ENCODE results near the gene GCA.

DNA sequence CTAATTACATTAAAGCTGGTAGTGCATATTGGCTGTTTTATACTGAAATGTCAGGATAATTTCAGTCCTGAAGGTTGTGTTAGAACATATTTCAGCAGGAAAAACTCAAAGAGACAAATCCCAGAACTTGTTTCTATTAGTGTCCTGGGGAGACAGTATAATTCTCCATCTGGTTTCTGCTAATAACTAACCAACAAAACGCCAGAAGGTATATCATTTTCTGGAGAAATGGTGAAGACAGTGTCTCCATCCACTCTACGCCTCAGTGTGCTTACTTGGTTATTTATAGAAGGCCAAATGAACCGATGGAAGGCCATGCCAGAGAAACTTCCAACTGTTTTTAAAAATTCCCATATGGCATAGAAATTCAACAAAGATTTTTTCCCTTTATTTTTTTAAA is 41.6 kb downstream of the GCA start:
- TF ChIP-seq YY1 (IDR thresholded peaks at IDR 0.05) (no peak), ATF3 (IDR thresholded peaks at IDR 0.05) (no peak), JUND (IDR thresholded peaks at IDR 0.05) (no peak), FOXA1 (IDR thresholded peaks at IDR 0.05) (no peak), EGR1 (IDR thresholded peaks at IDR 0.05; ENCODE audit: low read depth in 2 of 2) (no peak), RXRA (IDR thresholded peaks at IDR 0.05) (no peak), HNF4A (conservative IDR thresholded peaks at IDR 0.05) (no peak), NR2F2 (IDR thresholded peaks at IDR 0.05) (no peak), RAD21 (IDR thresholded peaks at IDR 0.05) (no peak)
- TF ChIP-seq, protein P1, sequence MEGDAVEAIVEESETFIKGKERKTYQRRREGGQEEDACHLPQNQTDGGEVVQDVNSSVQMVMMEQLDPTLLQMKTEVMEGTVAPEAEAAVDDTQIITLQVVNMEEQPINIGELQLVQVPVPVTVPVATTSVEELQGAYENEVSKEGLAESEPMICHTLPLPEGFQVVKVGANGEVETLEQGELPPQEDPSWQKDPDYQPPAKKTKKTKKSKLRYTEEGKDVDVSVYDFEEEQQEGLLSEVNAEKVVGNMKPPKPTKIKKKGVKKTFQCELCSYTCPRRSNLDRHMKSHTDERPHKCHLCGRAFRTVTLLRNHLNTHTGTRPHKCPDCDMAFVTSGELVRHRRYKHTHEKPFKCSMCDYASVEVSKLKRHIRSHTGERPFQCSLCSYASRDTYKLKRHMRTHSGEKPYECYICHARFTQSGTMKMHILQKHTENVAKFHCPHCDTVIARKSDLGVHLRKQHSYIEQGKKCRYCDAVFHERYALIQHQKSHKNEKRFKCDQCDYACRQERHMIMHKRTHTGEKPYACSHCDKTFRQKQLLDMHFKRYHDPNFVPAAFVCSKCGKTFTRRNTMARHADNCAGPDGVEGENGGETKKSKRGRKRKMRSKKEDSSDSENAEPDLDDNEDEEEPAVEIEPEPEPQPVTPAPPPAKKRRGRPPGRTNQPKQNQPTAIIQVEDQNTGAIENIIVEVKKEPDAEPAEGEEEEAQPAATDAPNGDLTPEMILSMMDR (IDR thresholded peaks at IDR 0.05; ENCODE audit: low read depth, low read length, missing input control), result no peak
- TF ChIP-seq, protein P2, sequence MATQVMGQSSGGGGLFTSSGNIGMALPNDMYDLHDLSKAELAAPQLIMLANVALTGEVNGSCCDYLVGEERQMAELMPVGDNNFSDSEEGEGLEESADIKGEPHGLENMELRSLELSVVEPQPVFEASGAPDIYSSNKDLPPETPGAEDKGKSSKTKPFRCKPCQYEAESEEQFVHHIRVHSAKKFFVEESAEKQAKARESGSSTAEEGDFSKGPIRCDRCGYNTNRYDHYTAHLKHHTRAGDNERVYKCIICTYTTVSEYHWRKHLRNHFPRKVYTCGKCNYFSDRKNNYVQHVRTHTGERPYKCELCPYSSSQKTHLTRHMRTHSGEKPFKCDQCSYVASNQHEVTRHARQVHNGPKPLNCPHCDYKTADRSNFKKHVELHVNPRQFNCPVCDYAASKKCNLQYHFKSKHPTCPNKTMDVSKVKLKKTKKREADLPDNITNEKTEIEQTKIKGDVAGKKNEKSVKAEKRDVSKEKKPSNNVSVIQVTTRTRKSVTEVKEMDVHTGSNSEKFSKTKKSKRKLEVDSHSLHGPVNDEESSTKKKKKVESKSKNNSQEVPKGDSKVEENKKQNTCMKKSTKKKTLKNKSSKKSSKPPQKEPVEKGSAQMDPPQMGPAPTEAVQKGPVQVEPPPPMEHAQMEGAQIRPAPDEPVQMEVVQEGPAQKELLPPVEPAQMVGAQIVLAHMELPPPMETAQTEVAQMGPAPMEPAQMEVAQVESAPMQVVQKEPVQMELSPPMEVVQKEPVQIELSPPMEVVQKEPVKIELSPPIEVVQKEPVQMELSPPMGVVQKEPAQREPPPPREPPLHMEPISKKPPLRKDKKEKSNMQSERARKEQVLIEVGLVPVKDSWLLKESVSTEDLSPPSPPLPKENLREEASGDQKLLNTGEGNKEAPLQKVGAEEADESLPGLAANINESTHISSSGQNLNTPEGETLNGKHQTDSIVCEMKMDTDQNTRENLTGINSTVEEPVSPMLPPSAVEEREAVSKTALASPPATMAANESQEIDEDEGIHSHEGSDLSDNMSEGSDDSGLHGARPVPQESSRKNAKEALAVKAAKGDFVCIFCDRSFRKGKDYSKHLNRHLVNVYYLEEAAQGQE (IDR thresholded peaks at IDR 0.05), result no peak
- TF ChIP-seq, protein P3, sequence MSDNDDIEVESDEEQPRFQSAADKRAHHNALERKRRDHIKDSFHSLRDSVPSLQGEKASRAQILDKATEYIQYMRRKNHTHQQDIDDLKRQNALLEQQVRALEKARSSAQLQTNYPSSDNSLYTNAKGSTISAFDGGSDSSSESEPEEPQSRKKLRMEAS (IDR thresholded peaks at IDR 0.05), result no peak
- TF ChIP-seq, protein P4, sequence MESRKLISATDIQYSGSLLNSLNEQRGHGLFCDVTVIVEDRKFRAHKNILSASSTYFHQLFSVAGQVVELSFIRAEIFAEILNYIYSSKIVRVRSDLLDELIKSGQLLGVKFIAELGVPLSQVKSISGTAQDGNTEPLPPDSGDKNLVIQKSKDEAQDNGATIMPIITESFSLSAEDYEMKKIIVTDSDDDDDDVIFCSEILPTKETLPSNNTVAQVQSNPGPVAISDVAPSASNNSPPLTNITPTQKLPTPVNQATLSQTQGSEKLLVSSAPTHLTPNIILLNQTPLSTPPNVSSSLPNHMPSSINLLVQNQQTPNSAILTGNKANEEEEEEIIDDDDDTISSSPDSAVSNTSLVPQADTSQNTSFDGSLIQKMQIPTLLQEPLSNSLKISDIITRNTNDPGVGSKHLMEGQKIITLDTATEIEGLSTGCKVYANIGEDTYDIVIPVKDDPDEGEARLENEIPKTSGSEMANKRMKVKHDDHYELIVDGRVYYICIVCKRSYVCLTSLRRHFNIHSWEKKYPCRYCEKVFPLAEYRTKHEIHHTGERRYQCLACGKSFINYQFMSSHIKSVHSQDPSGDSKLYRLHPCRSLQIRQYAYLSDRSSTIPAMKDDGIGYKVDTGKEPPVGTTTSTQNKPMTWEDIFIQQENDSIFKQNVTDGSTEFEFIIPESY (IDR thresholded peaks at IDR 0.05), result no peak

Measured in liver (tissue), 3 donors.